ENCODE results near the gene MRPL39. TPM values are rescaled to one million over a fixed set of nuclear protein-coding genes. Genes with fewer than 3 reads are reported as not detected.
A peak's percentile ranks its signal among the peaks of the same experiment; 100 is the strongest.

Gene MRPL39
- total and polyA plus RNA-seq, 11 donors, result 37.6 to 93.6 (median 50.3) TPM

- H3K9me3 ChIP-seq, result no peaks in the 10 kb centered on the region
- WGBS, 4 donors, result 77 to 87% (median 84%) methylated on average over 4 of the region's 4 CpGs
- H3K4me3 ChIP-seq, result no peak overlapping the region
- peak in 1 of 4 donors; percentile 20 for ATAC-seq
- intact Hi-C loops (cut with DNase I), result loop anchor here in 4 of 10 donors (5.0 to 10.0 kb wide), 2 partner anchors 135 to 138 kb away; no protein-coding TSS in a partner anchor
- peak overlapping the region in 1 of 12 donors; percentile 78 for H3K27ac ChIP-seq
- H3K36me3 ChIP-seq, result peaks cover 0 to 2% (median 0%) of the 10 kb centered on the region in 9 donors
- DNase-seq, result no peak
- no peaks in the 10 kb centered on the region for H3K27me3 ChIP-seq
- TF ChIP-seq POLR2A (IDR thresholded peaks at IDR 0.05) (no peak), CTCF (IDR thresholded peaks at IDR 0.05) (no peak)
- H3K4me1 ChIP-seq, result peaks cover 0 to 50% (median 7%) of the 10 kb centered on the region in 12 donors
Measured at GRCh38 chr21:25560271-25560685, 47.0 kb downstream of the MRPL39 start.

- 48 to 65% (median 57%) methylated on average over 1 of the region's 1 CpG for WGBS, 4 donors
- Histone ChIP-seq H3K9me3 (no peaks in the 10 kb centered on the region), H3K27ac (peak overlapping the region in 1 of 12 donors; percentile 6), H3K36me3 (no peaks in the 10 kb centered on the region), H3K4me1 (peaks cover 0 to 49% (median 7%) of the 10 kb centered on the region in 12 donors), H3K4me3 (no peak overlapping the region), H3K27me3 (no peaks in the 10 kb centered on the region)
- DNase-seq (no peak), ATAC-seq (no peak)
- TF ChIP-seq POLR2A (IDR thresholded peaks at IDR 0.05) (no peak), CTCF (IDR thresholded peaks at IDR 0.05) (no peak)
- intact Hi-C loops (cut with DNase I), result loop anchor here in 7 of 10 donors (5.0 to 10.0 kb wide), 3 partner anchors 115 to 137 kb away; no protein-coding TSS in a partner anchor
Measured at GRCh38 chr21:25559746-25560145, 47.5 kb downstream of the MRPL39 start.

- Histone ChIP-seq H3K27ac (no peak overlapping the region), H3K4me1 (peaks cover 0 to 33% (median 7%) of the 10 kb centered on the region in 12 donors), H3K9me3 (no peaks in the 10 kb centered on the region), H3K27me3 (no peaks in the 10 kb centered on the region), H3K4me3 (no peak overlapping the region), H3K36me3 (no peaks in the 10 kb centered on the region)
- no peak for TF ChIP-seq CTCF (IDR thresholded peaks at IDR 0.05)
- TF ChIP-seq POLR2A (IDR thresholded peaks at IDR 0.05), result no peak
- 85 to 92% (median 87%) methylated on average over 2 of the region's 2 CpGs for WGBS, 4 donors
- intact Hi-C loops (cut with DNase I), result loop anchor here in 3 of 10 donors (5.0 to 10.0 kb wide), 3 partner anchors 113 to 136 kb away; no protein-coding TSS in a partner anchor
- no peak for DNase-seq
- ATAC-seq, result no peak
Measured at GRCh38 chr21:25558123-25558522, 49.2 kb downstream of the MRPL39 start.

- DNase-seq (no peak), ATAC-seq (no peak)
- WGBS, 4 donors, result 95 to 100% (median 96%) methylated on average over 1 of the region's 1 CpG
- H3K4me1 ChIP-seq, result peaks cover 0 to 23% (median under 1%) of the 10 kb centered on the region in 12 donors
- H3K27me3 ChIP-seq, result no peaks in the 10 kb centered on the region
- H3K9me3 ChIP-seq, result no peaks in the 10 kb centered on the region
- no peak overlapping the region for H3K4me3 ChIP-seq
- intact Hi-C loops (cut with DNase I), result loop anchor here in 3 of 10 donors (5.0 to 10.0 kb wide), 3 partner anchors 112 to 135 kb away; no protein-coding TSS in a partner anchor
- H3K27ac ChIP-seq, result no peak overlapping the region
- TF ChIP-seq POLR2A (IDR thresholded peaks at IDR 0.05) (no peak), CTCF (IDR thresholded peaks at IDR 0.05) (no peak)
- no peaks in the 10 kb centered on the region for H3K36me3 ChIP-seq
Measured at GRCh38 chr21:25557180-25557579, 50.1 kb downstream of the MRPL39 start.
